Fibroblast of peridontal ligament (primary cell): ENCODE data around the gene TC2N.
"Not testable (repeated sequence)": the region's sequence is repeated elsewhere in the genome, so short reads cannot be mapped to it uniquely, and the experiment has no call there.

Experiments used
- DNase-seq: peaks from one replicate; pipeline ENCODE4 v3.0.0-alpha.2; 2010; ENCODE audit errors: extremely low read depth

Gene TC2N

DNA sequence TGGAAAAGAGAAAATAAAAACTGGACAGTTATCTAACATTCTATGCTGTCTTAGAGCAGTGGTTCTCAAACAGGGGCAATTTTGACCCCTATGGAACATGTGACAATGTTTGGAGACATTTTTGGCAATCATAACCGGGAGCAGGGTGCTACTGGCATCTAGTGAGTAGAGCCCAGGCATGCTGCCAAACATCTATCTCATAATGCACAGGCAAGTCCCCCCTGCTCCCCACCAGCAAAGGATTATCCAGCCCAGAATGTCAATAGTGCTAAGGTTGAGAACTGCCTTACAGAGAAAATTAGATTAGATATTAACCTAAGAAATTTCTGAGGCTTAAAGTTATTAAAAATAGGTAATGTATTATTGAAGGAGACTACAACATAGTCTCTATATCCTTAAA, 112.5 kb downstream of the TC2N start:
- DNase-seq: no peak

DNA sequence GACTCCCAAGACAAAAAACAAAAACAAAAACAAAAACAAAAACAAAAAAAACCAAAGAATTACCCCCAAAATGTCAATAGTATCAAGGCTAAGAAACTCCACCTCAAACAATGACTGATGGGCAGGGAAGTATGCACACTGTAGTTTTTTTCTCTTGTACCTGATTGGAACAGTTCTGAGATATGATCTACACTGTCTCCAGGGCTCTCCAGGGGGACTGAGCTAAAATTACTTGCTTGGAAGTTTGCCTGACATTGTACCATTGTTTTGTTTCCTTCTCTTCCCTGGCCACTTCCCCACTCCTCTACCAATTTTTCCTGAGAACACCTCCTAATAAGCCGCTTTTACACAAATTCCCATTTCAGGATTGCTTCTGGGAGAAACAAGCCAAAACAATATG, 113.2 kb downstream of the TC2N start:
- DNase-seq: no peak

DNA sequence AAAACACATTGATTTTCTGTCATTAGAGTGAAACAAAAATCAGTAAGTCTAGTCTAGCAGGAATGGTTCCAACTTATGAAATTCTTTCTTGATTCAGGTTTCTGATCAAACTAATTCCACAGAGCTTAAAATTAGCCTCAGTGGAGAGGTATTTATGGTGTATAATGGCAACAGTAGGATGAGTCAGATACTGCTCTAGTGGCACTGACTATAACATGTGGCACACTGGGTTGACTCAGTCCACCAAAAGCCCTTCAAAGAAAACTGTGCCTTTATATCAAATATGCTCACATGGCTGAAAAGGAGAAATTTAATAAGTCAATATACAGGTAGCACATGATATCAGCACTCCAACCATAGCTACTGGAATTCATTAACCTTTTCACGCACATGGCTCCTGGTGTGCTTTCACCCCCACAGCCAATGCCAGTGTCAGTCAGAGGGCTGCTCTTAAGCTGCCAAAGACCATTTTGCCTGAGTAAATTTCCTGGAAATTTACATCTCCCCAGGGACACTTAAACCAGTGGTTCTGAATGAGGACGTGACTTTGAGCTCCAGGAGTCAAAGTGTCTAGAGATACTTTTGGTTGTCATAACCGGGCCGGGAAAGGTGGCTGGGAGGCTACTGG, 113.7 kb downstream of the TC2N start:
- no peak for DNase-seq

DNA sequence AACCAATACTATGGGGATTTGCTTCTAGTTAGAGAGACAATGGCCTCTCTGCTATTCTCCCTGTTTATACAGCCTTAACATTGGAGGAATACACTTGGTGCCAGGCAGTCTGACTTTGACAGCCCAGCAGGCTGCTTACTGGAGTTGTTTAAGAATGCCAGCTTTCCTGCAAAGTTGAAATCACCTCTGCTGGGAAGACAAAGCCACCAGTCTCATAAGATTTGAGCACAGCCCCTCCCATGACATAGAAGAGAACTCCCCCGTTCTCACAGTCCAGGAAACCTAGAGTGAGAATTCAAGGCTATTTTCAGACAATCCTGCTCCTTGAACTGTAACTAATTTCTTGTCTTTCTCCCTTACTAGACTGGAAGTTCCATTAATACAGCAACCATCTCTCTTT, 114.4 kb downstream of the TC2N start:
- no peak for DNase-seq

DNA sequence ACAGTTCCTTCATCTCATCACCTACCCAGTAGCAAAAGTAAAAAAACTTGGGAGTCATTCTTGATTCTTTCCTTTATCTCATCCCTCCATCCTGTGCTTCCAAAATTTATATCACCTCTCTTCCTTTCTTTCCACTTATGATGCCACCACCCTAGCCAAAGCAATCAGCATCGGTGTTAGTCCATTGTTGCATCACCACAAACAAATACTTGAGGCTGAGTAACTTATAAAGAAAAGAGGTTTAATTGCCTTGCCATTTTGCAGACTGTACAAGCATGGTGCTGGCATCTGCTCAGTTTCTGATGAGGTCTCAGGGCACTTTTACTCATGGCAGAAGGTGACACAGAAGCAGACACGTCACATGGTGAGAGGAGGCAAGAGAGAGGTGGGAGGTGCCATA, 115.6 kb downstream of the TC2N start:
- no peak for DNase-seq

DNA sequence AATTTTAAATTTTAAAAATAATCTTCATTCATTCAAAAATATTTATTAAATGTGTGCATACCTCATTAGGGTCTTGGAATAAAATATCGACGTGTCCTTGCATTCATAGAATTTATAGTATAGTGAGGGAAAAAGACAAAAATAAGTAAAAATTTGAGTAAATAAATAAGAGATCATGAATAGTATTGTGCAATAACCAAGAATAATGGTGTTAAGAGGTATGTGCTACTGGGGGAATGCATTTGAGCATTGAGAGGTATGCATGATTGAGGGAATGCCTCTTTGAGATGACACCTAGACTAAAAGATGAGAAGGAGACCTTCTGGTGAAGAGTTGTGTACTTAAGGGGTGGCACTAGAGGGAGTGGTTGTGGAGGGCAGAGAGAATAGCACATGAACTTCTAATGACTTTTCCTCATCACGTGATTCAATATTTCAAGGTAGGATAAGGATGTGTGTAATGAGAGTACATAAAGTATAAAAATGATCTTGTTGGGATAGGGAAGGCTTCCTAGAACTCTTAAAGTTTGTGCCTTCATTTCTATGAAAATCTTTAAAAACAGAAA, 116.6 kb downstream of the TC2N start:
- no peak for DNase-seq

DNA sequence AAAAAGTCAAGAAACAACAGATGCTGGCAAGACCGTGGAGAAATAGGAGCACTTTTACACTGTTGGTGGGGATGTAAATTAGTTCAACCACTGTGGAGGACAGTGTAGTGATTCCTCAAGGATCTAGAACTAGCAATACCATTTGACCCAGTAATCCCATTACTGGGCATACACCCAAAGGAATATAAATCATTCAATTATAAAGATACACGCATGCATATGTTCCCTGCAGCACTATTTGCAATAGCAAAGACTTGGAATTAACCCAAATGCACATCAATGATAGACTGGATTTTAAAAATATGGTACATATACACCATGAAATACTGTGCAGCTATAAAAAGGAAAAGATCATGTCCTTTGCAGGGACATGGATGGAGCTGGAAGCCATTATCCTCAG, 117.5 kb downstream of the TC2N start:
- no peak for DNase-seq

DNA sequence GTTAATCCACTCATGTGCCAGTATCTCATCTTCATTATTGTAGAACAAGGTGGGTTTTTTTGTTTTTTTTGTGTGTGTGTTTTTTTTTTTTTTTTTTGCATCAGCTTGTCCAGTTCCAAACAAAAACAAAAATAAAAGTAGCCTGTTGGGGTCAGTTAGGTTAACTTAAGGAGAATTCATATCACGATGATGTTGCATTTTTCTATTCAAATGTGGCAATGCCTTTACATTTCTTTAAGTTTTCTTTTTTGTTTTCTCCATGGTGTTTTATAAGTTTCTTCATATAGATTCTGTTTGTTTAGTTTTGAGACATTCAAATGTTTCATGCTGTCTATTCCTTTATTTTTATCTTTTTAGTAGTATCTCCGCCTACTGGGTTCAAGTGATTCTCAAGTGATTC, 119.3 kb downstream of the TC2N start:
- no peak for DNase-seq

DNA sequence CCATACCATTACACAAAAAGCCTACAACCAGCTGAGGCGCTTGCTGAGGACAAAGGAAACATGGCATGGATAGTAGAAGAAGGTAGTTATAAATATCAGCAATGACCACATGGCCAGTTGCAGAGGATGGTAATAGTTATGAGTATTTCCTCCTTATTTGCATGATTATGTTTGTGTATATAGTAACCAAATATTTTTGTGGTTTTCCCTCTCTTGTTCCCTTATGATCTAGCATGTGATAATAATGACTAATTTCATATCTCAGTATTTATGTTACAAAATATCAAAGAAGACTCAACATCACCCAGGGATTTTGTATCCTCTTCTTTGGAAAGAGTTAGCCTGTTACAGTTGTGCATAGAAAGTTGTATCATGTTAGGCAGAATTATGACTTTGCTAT, 122.0 kb downstream of the TC2N start:
- DNase-seq: no peak

DNA sequence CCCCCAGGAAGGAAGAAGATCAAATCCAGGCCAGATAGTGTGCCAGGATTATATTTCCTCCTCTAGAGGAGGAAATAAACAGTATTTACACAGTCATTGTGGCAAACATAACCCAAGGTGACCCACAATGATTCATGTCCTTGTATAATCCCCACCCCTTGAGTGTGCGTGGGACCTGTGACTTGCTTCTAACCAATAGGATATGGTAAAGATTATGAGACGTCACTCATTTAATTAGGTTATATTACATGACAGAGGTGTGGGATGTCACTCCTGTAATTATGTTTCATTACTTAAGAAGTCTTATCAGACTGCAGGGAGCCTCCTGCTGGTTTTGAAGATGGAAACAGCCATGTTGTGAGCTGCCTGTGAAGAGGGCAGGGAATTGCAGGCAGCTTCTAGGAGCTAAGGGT, 123.3 kb downstream of the TC2N start:
- no peak for DNase-seq

DNA sequence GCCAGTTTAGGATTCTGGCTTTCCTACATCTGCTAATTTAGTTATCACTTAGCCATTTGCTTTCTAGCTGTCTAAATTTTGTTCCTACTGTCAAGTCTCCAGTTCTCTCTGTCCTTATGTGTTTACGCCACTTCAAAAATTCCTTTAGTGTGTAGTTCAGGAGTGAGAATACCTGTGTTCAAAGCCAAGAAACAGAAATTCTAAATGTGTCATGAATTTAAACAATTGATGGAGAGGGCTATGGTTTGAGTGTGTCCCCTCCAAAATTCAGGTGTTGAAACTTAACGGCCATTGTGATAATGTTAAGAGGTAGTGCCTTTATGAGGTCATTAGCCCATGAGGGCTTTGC, 124.1 kb downstream of the TC2N start:
- no peak for DNase-seq

DNA sequence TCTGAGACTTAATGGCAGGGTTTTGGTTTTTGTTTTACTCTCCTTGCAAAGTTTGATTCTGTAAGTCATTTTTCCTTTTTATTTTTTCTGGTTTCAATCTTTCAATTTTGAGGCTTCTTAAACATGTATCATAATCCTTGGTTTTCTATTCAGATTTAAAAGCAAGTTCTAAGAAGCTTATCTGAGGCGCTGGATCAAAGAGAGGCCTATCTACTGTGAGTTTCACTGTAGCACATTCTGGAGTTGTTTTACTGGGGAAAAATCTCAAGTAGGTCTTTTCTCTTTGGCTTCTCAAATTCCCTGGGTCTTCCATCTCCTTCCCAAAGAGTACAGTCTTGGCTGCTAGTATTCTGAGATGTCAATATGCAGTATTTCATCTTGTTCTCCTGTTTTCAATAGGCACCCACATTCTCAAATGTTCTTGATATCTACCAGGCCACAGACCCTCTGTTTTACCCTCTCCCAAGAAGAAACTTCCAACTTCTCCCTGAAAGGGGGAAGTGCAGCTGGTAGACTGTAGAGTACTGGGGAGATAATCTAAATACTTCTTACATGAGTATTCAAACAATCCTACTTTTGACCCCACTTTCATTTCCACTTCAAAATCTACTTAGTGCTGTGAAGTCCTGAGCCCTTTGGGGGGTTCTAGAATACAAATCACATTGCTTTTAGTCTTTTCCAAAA, 124.6 kb downstream of the TC2N start:
- DNase-seq: no peak

DNA sequence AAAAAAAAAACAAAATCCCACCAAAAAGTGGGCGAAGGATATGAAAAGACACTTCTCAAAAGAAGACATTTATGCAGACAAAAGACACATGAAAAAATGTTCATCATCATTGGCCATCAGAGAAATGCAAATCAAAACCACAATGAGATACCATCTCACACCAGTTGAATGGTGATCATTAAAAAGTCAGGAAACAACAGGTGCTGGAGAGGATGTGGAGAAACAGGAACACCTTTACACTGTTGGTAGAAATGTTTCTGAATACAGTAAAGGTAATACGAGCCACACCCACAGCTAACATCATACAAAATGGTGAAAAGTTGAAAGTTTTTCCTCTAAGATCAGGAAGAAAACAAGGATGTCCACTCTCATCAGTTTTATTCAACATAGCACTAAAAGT, 127.5 kb downstream of the TC2N start:
- DNase-seq: not testable (repeated sequence)

DNA sequence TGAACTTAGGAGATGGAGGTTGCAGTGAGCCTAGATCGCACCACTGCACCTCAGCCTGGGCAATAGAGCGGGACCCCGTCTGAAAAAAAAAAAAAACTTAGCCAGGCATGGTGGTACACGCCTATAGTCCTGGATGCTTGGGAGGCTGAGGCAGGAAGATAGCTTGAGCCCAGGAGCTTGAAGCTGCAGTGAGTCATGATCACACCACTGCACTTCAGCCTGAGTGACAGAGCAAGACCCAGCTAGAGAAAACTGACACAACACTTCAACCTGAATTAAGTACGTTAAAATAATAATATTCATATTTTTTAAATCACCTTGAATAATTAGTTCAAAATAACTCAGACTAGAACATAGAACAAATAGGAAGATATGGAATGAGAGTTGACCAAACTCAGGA, 129.7 kb downstream of the TC2N start:
- DNase-seq: no peak

DNA sequence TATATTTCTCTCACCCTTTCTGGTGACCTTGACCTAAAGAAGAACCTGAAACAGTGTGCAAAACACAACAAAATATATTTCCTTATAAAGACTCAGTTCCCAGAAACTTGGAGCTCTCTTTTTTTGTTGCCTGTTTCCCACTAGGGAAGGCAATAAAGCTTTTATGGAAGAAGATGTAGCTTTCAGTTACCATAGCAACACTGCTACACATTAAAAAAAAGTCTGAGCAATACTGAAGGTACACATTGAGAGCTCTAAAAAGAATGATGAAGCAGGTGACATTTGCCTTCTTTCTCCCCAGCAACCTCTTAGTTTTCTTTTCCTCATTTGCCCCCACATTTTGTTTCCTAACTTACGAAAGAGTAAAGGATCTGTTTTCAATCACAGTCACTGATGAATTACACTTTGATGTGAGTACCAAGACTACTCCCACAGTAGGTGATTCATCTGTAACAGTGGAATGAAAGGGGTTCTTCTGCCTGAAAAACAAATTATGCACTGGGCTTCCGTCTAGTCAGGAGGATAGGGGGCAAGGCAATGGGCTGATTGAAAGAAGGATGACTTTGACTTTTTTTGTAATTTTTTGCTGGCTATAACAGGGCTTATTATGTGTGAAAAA, 134.4 kb downstream of the TC2N start:
- DNase-seq: no peak

DNA sequence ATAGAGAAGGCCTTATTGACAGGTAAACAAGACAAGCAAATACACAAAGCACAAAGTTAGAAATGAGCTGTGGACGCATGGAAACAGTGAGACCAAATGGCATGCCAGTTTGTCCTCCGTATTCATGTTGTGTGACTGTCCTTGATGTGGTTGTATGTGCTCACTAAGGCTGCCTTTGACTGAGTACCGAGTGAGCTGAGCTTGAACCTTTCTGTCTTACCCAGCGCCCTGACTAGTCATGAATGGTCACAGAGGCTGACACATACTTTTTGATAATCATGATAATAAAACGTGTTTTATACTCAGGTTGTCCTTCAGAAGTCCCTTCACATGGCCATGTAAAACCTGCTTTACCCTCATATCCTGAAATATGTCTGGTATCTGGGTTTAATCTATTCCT, 134.9 kb downstream of the TC2N start:
- DNase-seq: no peak

DNA sequence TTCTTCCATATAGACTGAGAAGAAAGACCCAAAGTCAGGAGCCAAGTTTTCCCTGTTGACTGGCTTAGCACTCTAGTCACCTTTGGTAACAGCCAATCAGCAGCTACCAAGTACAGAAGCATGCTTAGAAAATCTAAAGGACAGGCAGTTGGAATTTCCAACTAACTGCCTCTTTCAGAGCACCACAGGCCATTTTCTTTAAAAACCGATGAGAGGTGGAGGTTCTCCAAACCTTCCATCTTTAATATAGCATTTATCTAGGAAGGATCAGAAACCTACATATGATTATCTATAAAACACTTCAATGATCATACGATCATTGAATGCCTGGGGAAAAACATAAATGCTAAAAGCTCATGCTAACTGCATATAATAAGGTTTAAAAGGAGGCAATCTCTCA, 135.3 kb downstream of the TC2N start, which contains the start of gene CATSPERB:
Gene CATSPERB (minus strand): TSS at position 101 of the 400 bp plus-strand sequence. CDS start 2,607 bp downstream, outside the sequence.
- no peak for DNase-seq

DNA sequence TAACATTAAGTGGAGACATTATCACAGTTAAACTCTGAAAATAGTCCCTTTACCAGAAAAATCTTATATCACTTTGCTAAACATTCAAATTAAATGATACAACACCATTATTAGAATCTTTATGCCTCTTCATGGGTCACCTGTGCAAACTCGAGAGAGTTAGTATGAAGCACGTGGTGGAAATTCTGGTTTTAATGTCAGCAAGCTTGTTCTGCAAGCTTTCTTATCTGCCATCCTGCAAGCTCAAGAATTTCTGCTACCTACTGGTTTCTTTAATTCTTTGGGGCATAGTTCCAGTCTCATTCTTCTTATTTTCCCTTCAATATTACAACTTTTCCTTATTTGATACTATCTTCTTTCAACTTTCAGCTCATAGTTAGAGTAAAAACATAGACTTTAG, 136.3 kb downstream of the TC2N start:
- no peak for DNase-seq

DNA sequence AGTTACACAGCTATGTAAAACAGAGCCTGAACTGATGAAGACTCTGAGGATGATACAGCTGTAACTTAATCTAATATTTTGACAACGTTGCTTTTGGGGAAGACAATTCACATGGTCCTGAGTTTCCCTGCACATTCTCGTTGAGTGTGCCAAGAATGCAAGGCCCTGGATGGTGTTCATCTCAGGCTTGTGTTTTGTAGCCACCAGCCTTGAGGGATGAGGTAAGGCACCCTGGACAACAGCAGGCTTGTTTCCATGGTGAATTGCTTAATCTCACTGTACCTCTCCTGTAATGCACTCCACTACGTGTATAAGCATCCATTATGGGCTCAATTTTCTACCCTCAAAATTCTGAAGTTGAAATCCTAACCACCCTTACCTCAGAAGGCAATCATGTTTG, 137.6 kb downstream of the TC2N start:
- no peak for DNase-seq
